OCI-LY7 (cell line): Measurements from ENCODE around the gene RAD51B. TPM values are rescaled to one million over a fixed set of nuclear protein-coding genes. Genes with fewer than 3 reads are reported as not detected.

ENCODE experiments used
- BruUV-seq: library from RNA; stranded (reverse); fragments of 400-500 nt; replicated peaks from 2 replicates; lab custom pipeline; 2021; lab: Mats Ljungman, UMichigan
- CTCF ChIA-PET: fragments of 300-600 bp; sonication (Branson Sonifier 250); formaldehyde crosslinking; loops from one replicate; lab custom pipeline; 2022; ENCODE audit warnings: antibody characterized with exemption; ENCODE audit not compliant: unreplicated experiment; lab: Charles Lee
- POLR2A ChIA-PET: fragments of 300-600 bp; sonication (Branson Sonifier 250); formaldehyde crosslinking; loops from one replicate; lab custom pipeline; 2022; ENCODE audit warnings: antibody characterized with exemption; lab: Charles Lee
- DNase-seq: peaks from one replicate; pipeline ENCODE4 v3.0.0-alpha.2; 2015; ENCODE audit warnings: low spot score
- H2AFZ ChIP-seq: fragments of 200-600 bp; sonication (generic), shearing (Covaris generic); 2 replicates; pipeline ENCODE4 v1.6.1; 2014; ENCODE audit warnings: mild to moderate bottlenecking, antibody characterized with exemption, low read length, moderate library complexity
- H3K27ac ChIP-seq: fragments of 200-600 bp; sonication (generic); 2 replicates; pipeline ENCODE4 v1.5.1; 2014; ENCODE audit warnings: mixed run types, low read depth, mild to moderate bottlenecking, moderate library complexity, low read length, inconsistent platforms; ENCODE audit not compliant: poor library complexity, severe bottlenecking
- H3K36me3 ChIP-seq: fragments of 200-600 bp; sonication (generic); 2 replicates; pipeline ENCODE4 v1.6.1; 2014; ENCODE audit warnings: mild to moderate bottlenecking, antibody characterized with exemption, low read length, moderate library complexity, mixed read lengths; ENCODE audit not compliant: insufficient read depth
- H3K4me1 ChIP-seq: fragments of 200-600 bp; sonication (generic); 2 replicates; pipeline ENCODE4 v1.5.1; 2014; ENCODE audit warnings: mild to moderate bottlenecking, low read length; ENCODE audit not compliant: insufficient read depth, poor library complexity, severe bottlenecking
- H3K4me2 ChIP-seq: fragments of 200-600 bp; sonication (generic); 2 replicates; pipeline ENCODE4 v1.6.1; 2014; ENCODE audit warnings: mild to moderate bottlenecking, low read length
- H3K4me3 ChIP-seq: fragments of 200-600 bp; sonication (generic); 2 replicates; pipeline ENCODE4 v1.5.1; 2014; ENCODE audit warnings: mild to moderate bottlenecking, low read depth, low read length; ENCODE audit not compliant: poor library complexity, severe bottlenecking
- H3K79me2 ChIP-seq: fragments of 200-600 bp; sonication (generic); 2 replicates; pipeline ENCODE4 v1.6.1; 2016; ENCODE audit warnings: low read depth, mild to moderate bottlenecking, low read length, moderate library complexity, mixed read lengths; ENCODE audit not compliant: insufficient read depth
- H3K9me2 ChIP-seq: fragments of 200-600 bp; sonication (generic); 2 replicates; pipeline ENCODE4 v1.6.1; 2016; ENCODE audit warnings: mild to moderate bottlenecking, low read length, mixed read lengths; ENCODE audit not compliant: insufficient read depth
- H3K9me3 ChIP-seq: fragments of 200-600 bp; sonication (generic); 2 replicates; pipeline ENCODE4 v1.6.1; 2014; ENCODE audit warnings: mild to moderate bottlenecking, mixed run types, low read length, mixed read lengths
- H4K20me1 ChIP-seq: fragments of 200-600 bp; sonication (generic); 2 replicates; pipeline ENCODE4 v1.6.1; 2014; ENCODE audit warnings: mild to moderate bottlenecking, antibody characterized with exemption, low read length, moderate library complexity, mixed read lengths; ENCODE audit not compliant: insufficient read depth
- CTCF ChIP-seq: fragments of 200-600 bp; sonication (generic); conservative IDR thresholded peaks from 2 replicates; pipeline ENCODE4 v1.5.1; 2014; ENCODE audit warnings: mild to moderate bottlenecking, antibody characterized with exemption, low read length, moderate library complexity, mixed read lengths
- EZH2phosphoT487 ChIP-seq: fragments of 200-600 bp; sonication (generic); IDR thresholded peaks from 2 replicates; pipeline ENCODE4 v1.6.1; 2018; ENCODE audit warnings: low read depth, borderline replicate concordance, mild to moderate bottlenecking, mixed run types, antibody characterized with exemption, low read length, moderate library complexity, mixed read lengths
- intact Hi-C: fragments of 100-400 bp; cut with micrococcal nuclease; formaldehyde crosslinking; loops from one replicate; pipeline ENCODE4 v1.10.0; 2022; ENCODE audit not compliant: unreplicated experiment
- total RNA-seq, 2 experiments: library from RNA; depleted of rRNA in 1 of 2; stranded (reverse); fragments of >200 nt in 1 of 2; shearing (Covaris generic) in 1 of 2; gene quantifications; 2 replicates each; pipeline ENCODE4 v1.2.3, GENCODE V29; 2014 to 2022

The RAD51B gene
- total RNA-seq, 2 experiments from 2014 or later = 41.4 to 89.9 TPM

- Histone ChIP-seq H3K4me1 (peaks cover under 1% of the 10 kb centered on the region), H3K79me2 (no peaks in the 10 kb centered on the region), H3K36me3 (no peaks in the 10 kb centered on the region), H4K20me1 (no peaks in the 10 kb centered on the region), H3K4me2 (no peak overlapping the region), H3K9me2 (no peaks in the 10 kb centered on the region), H3K9me3 (no peaks in the 10 kb centered on the region), H2AFZ (no peak overlapping the region), H3K4me3 (no peak overlapping the region), H3K27ac (no peak overlapping the region)
- BruUV-seq = no TSS peak
- POLR2A ChIA-PET = interaction anchor here (0.6 to 0.7 kb wide), 2 partner anchors 17 to 549 kb away, joined by 3 to 5 read pairs; no protein-coding TSS in a partner anchor
- CTCF ChIA-PET = no interaction called here
- intact Hi-C loops = no loop called here
- TF ChIP-seq EZH2phosphoT487 = no peak
- TF ChIP-seq CTCF = no peak
- DNase-seq = no peak
These were observed 180.9 kb downstream of the RAD51B start for GRCh38 chr14:68000511-68000910.

GRCh38 chr14:68008491-68008890 lies 188.9 kb downstream of the RAD51B start:
- H3K27ac ChIP-seq = no peak overlapping the region
- no peaks in the 10 kb centered on the region for H4K20me1 ChIP-seq
- peaks cover 6% of the 10 kb centered on the region for H3K4me1 ChIP-seq
- H3K9me2 ChIP-seq = no peaks in the 10 kb centered on the region
- H2AFZ ChIP-seq = no peak overlapping the region
- intact Hi-C loops = no loop called here
- no peaks in the 10 kb centered on the region for H3K36me3 ChIP-seq
- H3K9me3 ChIP-seq = no peaks in the 10 kb centered on the region
- BruUV-seq = no TSS peak
- no peak overlapping the region for H3K4me2 ChIP-seq
- POLR2A ChIA-PET = no interaction called here
- CTCF ChIA-PET = no interaction called here
- no peaks in the 10 kb centered on the region for H3K79me2 ChIP-seq
- H3K4me3 ChIP-seq = no peak overlapping the region
- DNase-seq = no peak
- TF ChIP-seq EZH2phosphoT487 = no peak
- no peak for TF ChIP-seq CTCF

- CTCF ChIA-PET = no interaction called here
- intact Hi-C loops = no loop called here
- Histone ChIP-seq H3K4me1 (no peaks in the 10 kb centered on the region), H3K9me2 (no peaks in the 10 kb centered on the region), H3K9me3 (no peaks in the 10 kb centered on the region), H3K36me3 (no peaks in the 10 kb centered on the region), H3K4me3 (no peak overlapping the region), H2AFZ (no peak overlapping the region), H3K27ac (no peak overlapping the region), H4K20me1 (no peaks in the 10 kb centered on the region), H3K4me2 (no peak overlapping the region), H3K79me2 (no peaks in the 10 kb centered on the region)
- POLR2A ChIA-PET = interaction anchor here (1.4 kb wide), 1 partner anchor 143 kb away, joined by 3 read pairs; no protein-coding TSS in a partner anchor
- no peak for TF ChIP-seq CTCF
- no peak for TF ChIP-seq EZH2phosphoT487
- no peak for DNase-seq
- BruUV-seq = no TSS peak
These were observed 191.9 kb downstream of the RAD51B start for GRCh38 chr14:68011406-68012028.
